Natural killer cell (primary cell): ENCODE data around the gene NDST3. TPM values are rescaled to one million over a fixed set of nuclear protein-coding genes. Genes with fewer than 3 reads are reported as not detected.
A peak's percentile ranks its signal among the peaks of the same experiment; 100 is the strongest.

ENCODE experiments used
- ATAC-seq, 3 donors: fragments of 150-1000 bp in 2 of 3; fragments of 200-7000 bp in 1 of 3; cut with Tn5 transposase; 1 replicate in 1 of 3; 2 replicates in 2 of 3; pipeline ENCODE4 v1.10.0; 2021; ENCODE audit warnings: mild to moderate bottlenecking in 2 of 3, moderate library complexity in 2 of 3
- DNase-seq, 2 donors: peaks; one replicate each; pipeline versions ENCODE4 v3.0.0 to v3.0.0-alpha.2; 2013 to 2021; ENCODE audit warnings: mixed read lengths in 1 of 2
- H3K27ac ChIP-seq: one replicate; pipeline ENCODE4 v1.5.1; 2013; ENCODE audit warnings: mild to moderate bottlenecking, low read length
- H3K27me3 ChIP-seq: one replicate; pipeline ENCODE4 v1.6.1; 2013; ENCODE audit warnings: low read length; ENCODE audit not compliant: control insufficient read depth, insufficient read depth
- H3K36me3 ChIP-seq: one replicate; pipeline ENCODE4 v1.6.1; 2013; ENCODE audit warnings: low read length; ENCODE audit not compliant: control insufficient read depth, insufficient read depth
- H3K4me1 ChIP-seq: one replicate; pipeline ENCODE4 v1.6.1; 2013; ENCODE audit warnings: low read length; ENCODE audit not compliant: control insufficient read depth, insufficient read depth
- H3K4me3 ChIP-seq: one replicate; pipeline ENCODE4 v1.5.1; 2013; ENCODE audit warnings: low read length
- H3K9me3 ChIP-seq: one replicate; pipeline ENCODE4 v1.6.1; 2013; ENCODE audit warnings: low read length; ENCODE audit not compliant: control insufficient read depth, insufficient read depth
- H3K27ac Mint-ChIP-seq, 2 donors: one replicate each; pipeline ENCODE4 v1.8.0; 2022; ENCODE audit warnings: mild to moderate bottlenecking in 2 of 2, mixed read lengths in 2 of 2, moderate library complexity in 1 of 2
- H3K27me3 Mint-ChIP-seq, 2 donors: one replicate each; pipeline ENCODE4 v1.8.0; 2022; ENCODE audit warnings: low read depth in 2 of 2, mixed read lengths in 2 of 2
- H3K36me3 Mint-ChIP-seq: one replicate; pipeline ENCODE4 v1.8.0; 2022; ENCODE audit warnings: mixed read lengths
- H3K4me1 Mint-ChIP-seq, 2 donors: one replicate each; pipeline ENCODE4 v1.8.0; 2022; ENCODE audit warnings: mixed read lengths in 2 of 2
- H3K4me3 Mint-ChIP-seq: one replicate; pipeline ENCODE4 v1.8.0; 2022; ENCODE audit warnings: mild to moderate bottlenecking, moderate library complexity, mixed read lengths
- H3K9me3 Mint-ChIP-seq, 2 donors: one replicate each; pipeline ENCODE4 v1.8.0; 2022; ENCODE audit warnings: mixed read lengths in 2 of 2
- WGBS: methylation state at CpG from one replicate; pipeline ENCODE4 v1.1.7; 2013; ENCODE audit warnings: missing lambda C conversion rate; ENCODE audit not compliant: insufficient coverage; 5-methylcytosine and 5-hydroxymethylcytosine counted together
- intact Hi-C: fragments of 100-400 bp; cut with micrococcal nuclease; formaldehyde crosslinking; loops from one replicate; pipeline ENCODE4 v1.14.2; 2022
- total RNA-seq, 4 donors: library from RNA; stranded (reverse); fragments of 120-200 nt in 1 of 4; gene quantifications; one replicate each; pipeline versions ENCODE4 v1.2.3 to v1.2.4, GENCODE V29; 2013 to 2022
- TF ChIP-seq, protein P1 (sequence below): fragments of 200-600 bp; IDR thresholded peaks from one replicate; pipeline ENCODE4 v1.8.0; 2022; ENCODE audit warnings: antibody characterized with exemption

NDST3 gene
- total RNA-seq, 3 donors from 2014 or later (not counting 1 experiment from before 2014, with no cell fraction given) = not detected

DNA sequence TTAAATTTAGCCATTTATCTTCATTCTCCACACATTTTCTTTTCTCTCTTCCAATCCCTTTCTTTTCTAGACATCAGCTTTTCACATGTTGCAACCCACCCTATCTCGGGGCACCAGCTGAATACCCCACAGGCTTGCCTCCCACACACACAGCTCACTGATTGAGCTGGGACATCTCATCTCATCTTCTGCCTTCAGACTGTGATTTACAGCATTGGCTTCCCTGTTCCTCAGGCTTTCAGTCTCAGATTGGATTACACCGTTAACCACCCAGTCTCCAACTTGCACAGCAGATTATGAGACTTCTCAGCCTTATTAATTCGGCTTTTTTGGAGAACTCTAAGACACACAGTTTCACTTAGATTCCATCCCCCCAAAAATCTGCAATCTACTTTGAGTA is 224.8 kb downstream of the NDST3 start:
- intact Hi-C loops = no loop called here
- Histone ChIP-seq H3K4me3 (no peak overlapping the region), H3K27me3 (no peaks in the 10 kb centered on the region), H3K9me3 (no peaks in the 10 kb centered on the region), H3K4me1 (no peaks in the 10 kb centered on the region), H3K27ac (no peak overlapping the region), H3K36me3 (no peaks in the 10 kb centered on the region)
- 84% methylated on average over 3 of the region's 3 CpGs for WGBS
- Mint-ChIP-seq H3K27ac (no peak overlapping the region), H3K4me3 (no peak overlapping the region), H3K27me3 (peaks cover 4 to 15% of the 10 kb centered on the region in 2 donors), H3K9me3 (no peaks in the 10 kb centered on the region), H3K36me3 (no peaks in the 10 kb centered on the region), H3K4me1 (no peaks in the 10 kb centered on the region)
- no peak for DNase-seq
- no peak for ATAC-seq
- TF ChIP-seq, protein P1, sequence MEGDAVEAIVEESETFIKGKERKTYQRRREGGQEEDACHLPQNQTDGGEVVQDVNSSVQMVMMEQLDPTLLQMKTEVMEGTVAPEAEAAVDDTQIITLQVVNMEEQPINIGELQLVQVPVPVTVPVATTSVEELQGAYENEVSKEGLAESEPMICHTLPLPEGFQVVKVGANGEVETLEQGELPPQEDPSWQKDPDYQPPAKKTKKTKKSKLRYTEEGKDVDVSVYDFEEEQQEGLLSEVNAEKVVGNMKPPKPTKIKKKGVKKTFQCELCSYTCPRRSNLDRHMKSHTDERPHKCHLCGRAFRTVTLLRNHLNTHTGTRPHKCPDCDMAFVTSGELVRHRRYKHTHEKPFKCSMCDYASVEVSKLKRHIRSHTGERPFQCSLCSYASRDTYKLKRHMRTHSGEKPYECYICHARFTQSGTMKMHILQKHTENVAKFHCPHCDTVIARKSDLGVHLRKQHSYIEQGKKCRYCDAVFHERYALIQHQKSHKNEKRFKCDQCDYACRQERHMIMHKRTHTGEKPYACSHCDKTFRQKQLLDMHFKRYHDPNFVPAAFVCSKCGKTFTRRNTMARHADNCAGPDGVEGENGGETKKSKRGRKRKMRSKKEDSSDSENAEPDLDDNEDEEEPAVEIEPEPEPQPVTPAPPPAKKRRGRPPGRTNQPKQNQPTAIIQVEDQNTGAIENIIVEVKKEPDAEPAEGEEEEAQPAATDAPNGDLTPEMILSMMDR = no peak

DNA sequence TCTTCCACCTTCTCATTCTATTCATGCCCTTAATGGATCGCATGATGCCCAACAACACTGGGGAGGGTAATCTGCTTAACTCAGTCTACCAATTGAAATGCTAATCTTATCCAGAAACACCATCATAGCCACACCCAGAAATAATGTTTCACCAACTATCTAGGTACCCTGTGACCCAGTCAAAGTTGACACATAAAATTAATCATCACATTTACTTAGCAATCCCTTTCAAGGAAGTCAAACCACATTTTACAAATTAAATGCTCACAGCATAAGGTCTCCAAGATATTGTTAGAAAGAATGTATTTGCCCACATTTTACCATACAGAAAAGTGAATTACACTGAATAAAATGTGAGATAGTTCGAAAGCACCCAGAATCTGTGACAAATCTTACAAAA is 226.0 kb downstream of the NDST3 start:
- TF ChIP-seq, protein P1 = no peak
- DNase-seq (no peak), ATAC-seq (no peak)
- no peaks in the 10 kb centered on the region for H3K27me3 ChIP-seq
- intact Hi-C loops = no loop called here
- H3K9me3 Mint-ChIP-seq = no peaks in the 10 kb centered on the region
- 100% methylated on average over 1 of the region's 2 CpGs for WGBS
- no peaks in the 10 kb centered on the region for H3K36me3 ChIP-seq
- no peak overlapping the region for H3K27ac Mint-ChIP-seq
- no peak overlapping the region for H3K4me3 ChIP-seq
- H3K36me3 Mint-ChIP-seq = no peaks in the 10 kb centered on the region
- H3K4me1 ChIP-seq = peaks cover 4% of the 10 kb centered on the region
- no peak overlapping the region for H3K27ac ChIP-seq
- H3K27me3 Mint-ChIP-seq = peaks cover 4 to 24% of the 10 kb centered on the region in 2 donors
- no peak overlapping the region for H3K4me3 Mint-ChIP-seq
- no peaks in the 10 kb centered on the region for H3K4me1 Mint-ChIP-seq
- no peaks in the 10 kb centered on the region for H3K9me3 ChIP-seq

DNA sequence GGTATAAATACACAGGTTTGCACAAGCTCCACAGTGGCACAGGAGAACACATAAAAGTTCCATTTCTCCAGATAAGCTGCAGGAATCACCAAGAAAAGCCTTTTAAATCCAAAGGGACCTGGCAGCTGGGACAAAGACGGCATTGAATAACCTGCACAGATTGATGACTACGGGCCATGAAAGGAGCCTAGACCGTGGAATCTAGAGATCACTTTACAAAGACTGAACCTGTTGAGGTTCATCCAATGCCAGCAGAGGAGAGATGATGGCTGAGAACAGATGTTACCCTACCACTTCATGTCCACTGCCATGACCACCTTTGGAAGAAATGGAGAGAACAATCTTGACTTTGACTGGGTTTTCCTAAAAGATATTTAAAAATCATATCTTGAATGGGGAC is 229.8 kb downstream of the NDST3 start:
- Mint-ChIP-seq H3K4me1 (no peaks in the 10 kb centered on the region), H3K27me3 (peaks cover 7 to 24% of the 10 kb centered on the region in 2 donors), H3K4me3 (peak overlapping the region; percentile 28), H3K9me3 (no peaks in the 10 kb centered on the region), H3K27ac (no peak overlapping the region), H3K36me3 (no peaks in the 10 kb centered on the region)
- intact Hi-C loops = no loop called here
- H3K4me3 ChIP-seq = no peak overlapping the region
- ATAC-seq (no peak), DNase-seq (no peak)
- no peaks in the 10 kb centered on the region for H3K36me3 ChIP-seq
- H3K9me3 ChIP-seq = no peaks in the 10 kb centered on the region
- H3K27ac ChIP-seq = no peak overlapping the region
- peaks cover 4% of the 10 kb centered on the region for H3K4me1 ChIP-seq
- H3K27me3 ChIP-seq = no peaks in the 10 kb centered on the region
- 100% methylated on average over 3 of the region's 3 CpGs for WGBS
- TF ChIP-seq, protein P1 = no peak
